Activated T-cell treated with anti-CD3 and anti-CD28 coated beads, Interleukin-2, amount 50 U/mL, for 1 hour (primary cell): ENCODE data around the gene IL17RD.

Experiments used
- DNase-seq: peaks from one replicate; pipeline ENCODE4 v3.0.0-alpha.2; 2020

IL17RD gene

GRCh38 chr3:57128826-57129667 is 36.1 kb downstream of the IL17RD start:
- no peak for DNase-seq

GRCh38 chr3:57127891-57128518 is 37.1 kb downstream of the IL17RD start:
- DNase-seq = no peak

GRCh38 chr3:57126244-57126643 is 38.9 kb downstream of the IL17RD start:
- no peak for DNase-seq

GRCh38 chr3:57120451-57121174 is 44.5 kb downstream of the IL17RD start:
- no peak for DNase-seq

- no peak for DNase-seq
These were observed 45.1 kb downstream of the IL17RD start for GRCh38 chr3:57120040-57120439.

- no peak for DNase-seq
These were observed 46.9 kb downstream of the IL17RD start for GRCh38 chr3:57118254-57118653.

- no peak for DNase-seq
These were observed 48.7 kb downstream of the IL17RD start for GRCh38 chr3:57116501-57116900.

GRCh38 chr3:57112206-57112605 is 52.9 kb downstream of the IL17RD start:
- DNase-seq = no peak

- no peak for DNase-seq
These were observed 54.4 kb downstream of the IL17RD start for GRCh38 chr3:57110798-57111197.

GRCh38 chr3:57110214-57110613 is 54.9 kb downstream of the IL17RD start:
- DNase-seq = no peak

- DNase-seq = no peak
These were observed 55.5 kb downstream of the IL17RD start for GRCh38 chr3:57109437-57110199.

- DNase-seq = no peak
These were observed 56.5 kb downstream of the IL17RD start for GRCh38 chr3:57108684-57109083.

- DNase-seq = no peak
These were observed 59.6 kb downstream of the IL17RD start for GRCh38 chr3:57105585-57105984.

GRCh38 chr3:57100046-57100695 is 65.0 kb downstream of the IL17RD start:
- DNase-seq = peak; percentile 26

GRCh38 chr3:57098418-57099310 is 66.5 kb downstream of the IL17RD start:
- no peak for DNase-seq

GRCh38 chr3:57097536-57097935 is 67.6 kb downstream of the IL17RD start:
- DNase-seq = no peak

GRCh38 chr3:57095363-57095762 is 69.8 kb downstream of the IL17RD start:
- no peak for DNase-seq

GRCh38 chr3:57094575-57094974 is 70.6 kb downstream of the IL17RD start:
- DNase-seq = no peak

- no peak for DNase-seq
These were observed 71.1 kb downstream of the IL17RD start for GRCh38 chr3:57093971-57094535.

- no peak for DNase-seq
These were observed 71.7 kb downstream of the IL17RD start for GRCh38 chr3:57093489-57093888.
